Cardiac muscle cell (in vitro differentiated cells and primary cell): Measurements from ENCODE around the gene SNX2. TPM values are rescaled to one million over a fixed set of nuclear protein-coding genes. Genes with fewer than 3 reads are reported as not detected.
"Not testable (repeated sequence)": the region's sequence is repeated elsewhere in the genome, so short reads cannot be mapped to it uniquely, and the experiment has no call there.

Source experiments
- DNase-seq, 2 donors: peaks; one replicate each; pipeline versions ENCODE4 v3.0.0 to v3.0.0-alpha.2; 2010 to 2017; ENCODE audit warnings: low read depth in 1 of 2, low spot score in 1 of 2
- H3K27ac ChIP-seq: fragments of 200-600 bp; sonication (generic); 2 replicates; pipeline ENCODE4 v1.5.1; 2016
- H3K27me3 ChIP-seq: fragments of 200-600 bp; sonication (generic); 2 replicates; pipeline ENCODE4 v1.6.0; 2016; ENCODE audit warnings: control low read depth
- H3K36me3 ChIP-seq: fragments of 200-600 bp; sonication (generic); 2 replicates; pipeline ENCODE4 v1.5.1; 2016; ENCODE audit warnings: control low read depth
- H3K4me1 ChIP-seq: fragments of 200-600 bp; sonication (generic); 2 replicates; pipeline ENCODE4 v1.8.1; 2017; ENCODE audit warnings: low read depth, mild to moderate bottlenecking, mixed run types
- H3K4me3 ChIP-seq: fragments of 200-600 bp; sonication (generic); 2 replicates; pipeline ENCODE4 v1.5.1; 2016; ENCODE audit warnings: mild to moderate bottlenecking
- H3K9me3 ChIP-seq: fragments of 200-600 bp; sonication (generic); 2 replicates; pipeline ENCODE4 v1.5.1; 2017; ENCODE audit warnings: low read depth, mild to moderate bottlenecking, control low read depth
- CTCF ChIP-seq: IDR thresholded peaks from 2 replicates; pipeline ENCODE4 v1.5.1; 2012; ENCODE audit warnings: low read depth, mild to moderate bottlenecking, low read length
- polyA plus RNA-seq: library from polyadenylated mRNA; unstranded; fragments of >200 nt; fragmentation: Nextera tagmentation; extraction: Ambion mirVana; gene quantifications from 2 replicates; pipeline ENCODE4 v1.2.1, GENCODE V29; 2016
- total RNA-seq: library from RNA; depleted of rRNA; stranded (reverse); fragments of >200 nt; gene quantifications from 2 replicates; pipeline ENCODE4 v1.2.3, GENCODE V29; 2016

The SNX2 gene
- total and polyA plus RNA-seq, 2 experiments from 2014 or later = 26.9 to 49.3 TPM

DNA sequence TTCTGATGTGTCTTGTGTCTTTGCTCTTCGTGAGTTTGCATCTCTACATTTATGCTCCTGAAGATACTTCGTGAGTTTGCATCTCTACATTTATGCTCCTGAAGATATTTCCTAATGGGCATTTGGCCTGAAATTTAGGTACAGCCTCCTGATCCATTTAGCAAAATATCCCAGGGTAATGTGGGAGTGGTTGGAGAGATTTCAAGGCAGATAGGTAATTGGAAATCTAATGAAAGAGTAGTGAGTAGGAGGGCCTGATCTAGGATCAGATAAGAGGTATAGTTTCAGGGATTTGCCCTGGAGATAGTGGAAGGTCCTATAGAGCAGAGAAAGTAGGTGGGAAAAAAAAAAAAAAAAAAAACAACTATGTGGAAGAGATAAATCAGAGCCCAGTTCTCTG, 14.6 kb upstream of the SNX2 start:
- no peak for TF ChIP-seq CTCF
- Histone ChIP-seq H3K4me1 (no peaks in the 10 kb centered on the region), H3K4me3 (no peak overlapping the region)

DNA sequence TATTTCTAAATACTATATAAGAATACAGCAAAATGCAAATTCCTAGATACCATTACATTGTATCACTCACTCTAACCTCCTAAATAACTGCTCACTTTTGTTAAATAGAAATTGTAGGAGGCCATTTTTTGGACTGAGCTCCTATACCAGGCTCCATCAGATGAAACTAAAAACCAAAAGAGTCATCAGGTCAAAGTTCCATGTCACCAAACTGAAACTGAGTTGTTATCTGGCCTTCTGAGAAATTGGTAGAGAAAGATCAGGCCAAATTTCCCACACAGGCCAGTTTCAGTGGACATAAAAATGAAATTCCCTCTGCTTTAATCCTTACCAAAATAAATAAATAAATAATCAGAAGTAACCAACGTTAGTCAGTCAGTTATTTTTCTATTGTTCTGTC, 13.8 kb upstream of the SNX2 start:
- Histone ChIP-seq H3K27ac (no peak overlapping the region), H3K4me3 (no peak overlapping the region), H3K36me3 (no peaks in the 10 kb centered on the region), H3K4me1 (no peaks in the 10 kb centered on the region), H3K27me3 (no peaks in the 10 kb centered on the region), H3K9me3 (no peaks in the 10 kb centered on the region)
- TF ChIP-seq CTCF = no peak
- no peak for DNase-seq

More for the DNA sequence above, 14.6 kb upstream of the SNX2 start:
- Histone ChIP-seq H3K27ac (no peak overlapping the region), H3K9me3 (no peaks in the 10 kb centered on the region), H3K27me3 (no peaks in the 10 kb centered on the region), H3K36me3 (no peaks in the 10 kb centered on the region)
- no peak for DNase-seq

GRCh38 chr5:122761896-122762295, 13.0 kb upstream of the SNX2 start:
- H3K9me3 ChIP-seq, DNase-seq, H3K27me3 ChIP-seq, H3K27ac ChIP-seq, H3K4me1 ChIP-seq, H3K36me3 ChIP-seq, H3K4me3 ChIP-seq: not testable (repeated sequence)

- H3K4me3 ChIP-seq = no peak overlapping the region
Observed at GRCh38 chr5:122766130-122766529, 8.8 kb upstream of the SNX2 start.

GRCh38 chr5:122770477-122770876, 4.4 kb upstream of the SNX2 start:
- no peak overlapping the region for H3K4me3 ChIP-seq
- no peak overlapping the region for H3K27ac ChIP-seq
- H3K9me3 ChIP-seq = no peaks in the 10 kb centered on the region
- no peaks in the 10 kb centered on the region for H3K4me1 ChIP-seq
- TF ChIP-seq CTCF = no peak
- DNase-seq = peak in 1 of 2 donors; percentile 68
- no peaks in the 10 kb centered on the region for H3K36me3 ChIP-seq
- H3K27me3 ChIP-seq = no peaks in the 10 kb centered on the region

More at GRCh38 chr5:122766130-122766529, 8.8 kb upstream of the SNX2 start:
- no peaks in the 10 kb centered on the region for H3K4me1 ChIP-seq
- H3K36me3 ChIP-seq = no peaks in the 10 kb centered on the region
- no peaks in the 10 kb centered on the region for H3K9me3 ChIP-seq
- no peak for DNase-seq
- TF ChIP-seq CTCF = no peak
- no peak overlapping the region for H3K27ac ChIP-seq
- H3K27me3 ChIP-seq = no peaks in the 10 kb centered on the region

GRCh38 chr5:122772446-122772845, 2.4 kb upstream of the SNX2 start:
- DNase-seq = peak; percentile 41 to 53
- Histone ChIP-seq H3K9me3 (no peaks in the 10 kb centered on the region), H3K4me1 (peaks cover 14% of the 10 kb centered on the region), H3K36me3 (no peaks in the 10 kb centered on the region), H3K27ac (peak overlapping the region; percentile 86), H3K27me3 (no peaks in the 10 kb centered on the region), H3K4me3 (no peak overlapping the region)
- TF ChIP-seq CTCF = no peak
